ENCODE measurements around the gene IKZF2.
"Not testable (repeated sequence)": the region's sequence is repeated elsewhere in the genome, so short reads cannot be mapped to it uniquely, and the experiment has no call there.

The IKZF2 gene

GRCh38 chr2:213046431-213046830, 105.0 kb downstream of the IKZF2 start:
- DNase-seq (ENCODE audit: low read depth in 2 of 3, low spot score in 2 of 3) = no peak

GRCh38 chr2:213043566-213043965, 107.8 kb downstream of the IKZF2 start:
- no peak for DNase-seq (ENCODE audit: low read depth in 2 of 3, low spot score in 2 of 3)

GRCh38 chr2:213042262-213042661, 109.2 kb downstream of the IKZF2 start:
- no peak for DNase-seq (ENCODE audit: low read depth in 2 of 3, low spot score in 2 of 3)

- DNase-seq (ENCODE audit: low read depth in 2 of 3, low spot score in 2 of 3) = no peak
These were observed 114.6 kb downstream of the IKZF2 start for GRCh38 chr2:213036836-213037235.

- DNase-seq (ENCODE audit: low read depth in 2 of 3, low spot score in 2 of 3) = no peak
These were observed 116.8 kb downstream of the IKZF2 start for GRCh38 chr2:213034585-213034984.

- no peak for DNase-seq (ENCODE audit: low read depth in 2 of 3, low spot score in 2 of 3)
These were observed 118.8 kb downstream of the IKZF2 start for GRCh38 chr2:213032607-213033006.

GRCh38 chr2:213022987-213023386, 128.4 kb downstream of the IKZF2 start:
- no peak for DNase-seq (ENCODE audit: low read depth in 2 of 3, low spot score in 2 of 3)

- no peak for DNase-seq (ENCODE audit: low read depth in 2 of 3, low spot score in 2 of 3)
These were observed 129.2 kb downstream of the IKZF2 start for GRCh38 chr2:213021971-213022899.

GRCh38 chr2:213020913-213021312, 130.5 kb downstream of the IKZF2 start:
- not testable (repeated sequence) for DNase-seq (ENCODE audit: low read depth in 2 of 3, low spot score in 2 of 3)

- no peak for DNase-seq (ENCODE audit: low read depth in 2 of 3, low spot score in 2 of 3)
These were observed 131.1 kb downstream of the IKZF2 start for GRCh38 chr2:213020268-213020667.

GRCh38 chr2:213019368-213019767, 132.0 kb downstream of the IKZF2 start:
- DNase-seq (ENCODE audit: low read depth in 2 of 3, low spot score in 2 of 3) = no peak

GRCh38 chr2:213018340-213018901, 133.0 kb downstream of the IKZF2 start:
- DNase-seq (ENCODE audit: low read depth in 2 of 3, low spot score in 2 of 3) = no peak

- no peak for DNase-seq (ENCODE audit: low read depth in 2 of 3, low spot score in 2 of 3)
These were observed 134.0 kb downstream of the IKZF2 start for GRCh38 chr2:213017404-213017803.

- DNase-seq (ENCODE audit: low read depth in 2 of 3, low spot score in 2 of 3) = no peak
These were observed 134.4 kb downstream of the IKZF2 start for GRCh38 chr2:213016984-213017351.

- DNase-seq (ENCODE audit: low read depth in 2 of 3, low spot score in 2 of 3) = no peak
These were observed 135.0 kb downstream of the IKZF2 start for GRCh38 chr2:213016166-213016983.

GRCh38 chr2:213015387-213016165, 135.8 kb downstream of the IKZF2 start:
- DNase-seq (ENCODE audit: low read depth in 2 of 3, low spot score in 2 of 3) = peak in 2 of 3 experiments; percentile 11 to 14

- no peak for DNase-seq (ENCODE audit: low read depth in 2 of 3, low spot score in 2 of 3)
These were observed 137.4 kb downstream of the IKZF2 start for GRCh38 chr2:213013979-213014378.

- DNase-seq (ENCODE audit: low read depth in 2 of 3, low spot score in 2 of 3) = no peak
These were observed 139.9 kb downstream of the IKZF2 start for GRCh38 chr2:213011505-213011904.

- DNase-seq (ENCODE audit: low read depth in 2 of 3, low spot score in 2 of 3) = no peak
These were observed 141.2 kb downstream of the IKZF2 start for GRCh38 chr2:213010106-213010779.

GRCh38 chr2:213007290-213007838, 144.0 kb downstream of the IKZF2 start:
- DNase-seq (ENCODE audit: low read depth in 2 of 3, low spot score in 2 of 3) = no peak

Measured in activated CD8-positive, alpha-beta memory T cell treated with anti-CD3 and anti-CD28 coated beads for 48 hours (primary cell).